Stimulated activated CD4-positive, alpha-beta T cell treated with anti-CD3 and anti-CD28 coated beads, Interleukin-1b, Interleukin-23, amount 100 ng/mL, for 48 hours (primary cell): ENCODE results near the gene AVPR1B.

Source experiments
- DNase-seq: peaks from one replicate; pipeline ENCODE4 v3.0.0-alpha.2; 2020

The AVPR1B gene

DNA sequence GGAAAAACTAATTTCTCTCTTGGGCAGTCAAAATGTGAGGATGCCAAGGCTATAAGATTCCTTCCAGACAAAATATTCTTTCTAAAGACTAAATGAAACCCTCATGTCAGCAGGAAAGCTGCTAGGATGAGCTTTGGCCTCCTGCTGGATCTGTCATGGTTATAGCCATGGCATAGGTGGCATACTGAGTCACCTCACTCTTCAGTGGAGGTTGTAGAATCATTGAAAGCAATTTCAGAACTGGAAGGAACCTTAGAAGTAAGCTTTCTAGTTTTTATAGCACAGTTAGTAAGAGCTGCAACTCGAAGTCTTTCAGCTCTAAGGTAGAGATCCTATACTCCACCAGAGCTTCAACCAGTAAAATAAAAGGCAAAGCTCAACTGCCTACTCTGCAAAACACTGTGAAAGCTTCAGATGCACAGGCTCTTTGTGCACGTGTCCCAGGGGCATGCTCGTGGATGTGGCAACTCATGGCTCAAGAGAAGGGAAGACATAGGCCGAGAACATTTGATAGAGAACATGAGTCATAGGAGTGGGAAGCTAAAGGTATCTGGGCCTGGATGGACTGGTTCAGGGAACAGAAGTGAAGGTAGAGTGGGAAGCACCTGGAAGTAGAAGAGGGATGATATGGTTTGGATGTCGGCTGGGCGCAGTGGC lies 5.8 kb downstream of the AVPR1B start:
- no peak for DNase-seq

DNA sequence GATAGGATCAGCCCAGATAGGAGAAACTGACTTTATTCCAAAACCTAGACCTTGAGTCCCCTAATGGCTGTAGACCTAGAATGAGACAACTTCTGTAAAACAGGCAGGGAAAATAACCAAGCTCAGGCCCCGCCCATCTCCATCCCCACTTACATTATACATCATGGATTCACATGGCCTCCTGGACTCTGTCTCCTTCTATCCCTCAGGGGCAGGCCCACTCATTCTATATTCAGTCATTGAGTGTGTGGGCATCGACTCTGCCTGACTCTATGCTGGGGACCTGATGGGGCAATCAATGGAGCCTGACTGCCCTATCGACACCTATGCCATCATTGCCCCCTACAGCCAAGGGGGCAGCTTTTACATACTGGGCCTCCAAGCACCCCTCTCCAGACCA lies 6.4 kb downstream of the AVPR1B start:
- no peak for DNase-seq

GRCh38 chr1:206110161-206110560 lies 7.0 kb downstream of the AVPR1B start:
- no peak for DNase-seq

DNA sequence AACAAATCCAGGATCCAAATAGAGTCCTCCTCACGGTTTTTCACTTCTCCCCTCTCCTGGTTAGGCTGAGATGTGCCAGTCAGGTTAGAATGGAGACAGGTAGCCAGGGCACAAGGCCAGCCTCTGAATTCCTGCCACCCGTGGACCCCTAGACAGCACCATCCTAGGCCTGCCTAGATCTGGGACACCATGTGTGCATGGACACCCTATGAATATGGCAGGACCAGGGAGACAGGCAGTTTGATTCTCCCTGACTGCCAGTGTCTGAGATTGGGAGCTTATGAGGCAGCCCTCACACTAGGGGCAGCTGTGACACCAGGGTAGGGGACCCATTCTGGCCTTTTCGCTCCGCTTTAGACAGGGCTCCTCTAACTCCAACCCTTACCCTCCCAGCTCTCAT lies 7.5 kb downstream of the AVPR1B start:
- no peak for DNase-seq

DNA sequence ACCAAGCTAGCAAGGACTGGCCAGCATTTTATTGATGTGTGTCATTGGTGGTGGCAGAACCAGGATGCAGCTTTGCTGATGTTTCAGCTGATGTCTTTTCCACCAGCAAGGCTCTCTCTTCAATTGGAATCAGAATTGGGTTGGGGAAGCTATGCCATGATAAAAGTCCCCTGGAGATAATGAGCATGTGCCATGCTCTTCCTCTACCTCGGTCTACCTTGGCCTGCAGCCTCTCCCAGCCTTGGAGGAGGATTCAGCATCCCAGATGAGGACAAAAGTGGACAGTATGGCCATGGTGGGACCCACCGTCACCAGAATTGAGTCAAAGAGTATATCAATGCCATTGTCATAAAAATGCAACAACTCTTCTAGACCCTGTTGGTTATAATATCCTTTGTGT lies 8.6 kb downstream of the AVPR1B start:
- no peak for DNase-seq

DNA sequence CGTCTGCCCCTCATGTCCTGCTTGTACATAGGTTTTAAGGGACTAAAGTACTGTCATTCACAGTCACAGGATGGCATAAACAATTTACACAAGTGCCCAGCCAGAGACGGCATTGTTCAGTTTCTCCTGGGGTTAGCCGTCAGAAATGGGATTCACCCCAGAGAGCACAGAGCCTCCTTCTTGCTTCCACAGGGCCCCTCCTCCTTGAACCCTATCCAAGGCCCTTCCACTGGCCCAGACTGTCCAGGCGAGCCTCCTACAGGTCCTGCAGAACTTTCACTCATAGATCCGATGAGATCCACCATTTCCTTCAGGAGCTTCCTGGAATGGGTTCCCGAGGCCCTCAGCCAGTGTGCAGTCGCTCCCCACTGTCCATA lies 10.0 kb downstream of the AVPR1B start:
- no peak for DNase-seq

DNA sequence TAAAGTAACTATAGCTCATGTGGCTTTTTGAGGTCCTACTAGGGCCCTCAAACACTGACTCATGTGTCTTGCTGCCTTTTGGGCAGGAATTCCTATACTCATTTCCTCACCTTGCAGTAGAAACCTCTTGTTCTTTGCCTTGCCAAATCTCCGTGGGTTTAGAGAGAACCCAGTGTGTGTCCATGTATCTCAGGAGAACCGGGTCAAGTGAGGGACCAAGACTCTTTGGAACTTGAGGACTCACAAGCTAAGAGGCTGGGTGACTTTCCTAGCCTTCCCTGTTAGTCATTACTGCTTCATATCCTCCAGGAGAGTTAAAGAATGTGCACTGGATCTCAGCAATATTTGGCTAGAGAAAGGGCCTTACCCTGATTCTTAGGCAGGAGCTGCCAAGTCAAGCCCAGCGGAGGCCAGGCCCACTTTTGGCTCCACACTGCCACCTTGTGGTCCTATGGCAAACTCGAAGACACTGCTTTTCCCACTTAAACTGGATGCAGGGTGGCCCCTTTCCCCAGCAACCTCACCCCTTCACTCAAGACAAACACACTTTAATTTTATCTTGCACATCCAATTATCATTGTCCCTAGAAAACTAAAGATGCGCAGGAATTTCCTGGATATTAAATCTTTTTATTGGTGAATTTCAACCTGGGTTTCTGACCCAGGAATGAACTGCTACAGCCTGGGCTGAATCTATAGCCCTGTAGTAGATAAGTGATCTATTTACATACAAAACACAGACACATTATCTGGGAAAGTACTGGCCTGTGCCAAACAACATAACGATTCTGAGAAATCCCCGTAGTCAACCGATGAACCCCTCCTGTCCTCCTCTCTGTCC lies 10.6 kb downstream of the AVPR1B start:
- peak; percentile 76 for DNase-seq

GRCh38 chr1:206105464-206105995 lies 11.7 kb downstream of the AVPR1B start:
- no peak for DNase-seq

DNA sequence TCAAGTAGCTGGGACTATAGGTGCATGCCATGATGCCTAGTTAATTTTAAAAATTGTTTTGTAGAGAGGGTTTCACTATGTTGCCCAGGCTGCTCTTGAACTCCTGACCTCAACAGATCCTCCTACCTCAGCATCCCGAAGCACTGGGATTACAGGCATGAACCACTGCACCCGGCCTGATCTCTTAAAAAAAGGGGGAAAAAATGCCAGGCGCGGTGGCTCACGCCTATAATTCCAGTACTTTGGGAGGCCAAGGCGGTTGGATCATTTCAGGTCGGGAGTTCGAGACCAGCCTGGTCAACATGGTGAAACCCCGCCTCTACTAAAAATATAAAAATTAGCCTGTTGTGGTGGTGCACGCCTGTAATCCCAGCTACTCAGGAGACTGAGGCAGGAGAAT lies 13.2 kb downstream of the AVPR1B start:
- DNase-seq, result no peak

DNA sequence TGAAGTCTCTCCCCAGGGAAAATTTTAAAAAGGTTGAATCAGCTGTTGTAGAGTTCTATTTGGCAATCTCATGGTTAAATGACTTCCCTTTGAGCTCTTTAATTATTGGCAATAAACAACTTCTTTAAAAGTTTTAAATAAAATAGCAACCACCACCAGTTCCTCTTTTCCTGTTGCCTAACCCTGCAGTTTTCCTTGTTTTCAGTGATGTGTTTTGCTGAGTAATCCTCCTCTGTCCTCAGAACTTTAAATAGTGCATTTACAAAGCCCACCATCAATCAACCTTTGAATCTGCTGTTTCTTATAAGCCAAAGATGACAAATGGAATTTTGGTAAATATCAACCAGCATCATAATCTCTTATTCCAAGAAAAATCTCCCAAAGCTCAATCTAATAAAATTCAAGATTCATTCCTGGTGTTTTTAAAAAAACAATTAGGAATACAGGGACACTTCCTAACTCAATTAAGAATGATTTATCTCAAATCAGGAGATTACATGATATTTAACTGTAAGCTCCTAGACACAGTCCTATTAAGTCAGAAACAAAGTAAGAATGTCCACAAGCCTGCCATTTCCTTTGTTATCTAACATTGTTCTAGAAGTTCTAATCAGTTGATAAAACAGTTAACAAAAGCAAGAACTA lies 14.8 kb downstream of the AVPR1B start:
- no peak for DNase-seq

GRCh38 chr1:206101351-206102045 lies 15.7 kb downstream of the AVPR1B start:
- no peak for DNase-seq

GRCh38 chr1:206100226-206100815 lies 16.9 kb downstream of the AVPR1B start:
- DNase-seq, result no peak

- no peak for DNase-seq
Measured at GRCh38 chr1:206098242-206098919, 18.8 kb downstream of the AVPR1B start.

- DNase-seq, result no peak
Measured at GRCh38 chr1:206097381-206097780, 19.8 kb downstream of the AVPR1B start.

DNA sequence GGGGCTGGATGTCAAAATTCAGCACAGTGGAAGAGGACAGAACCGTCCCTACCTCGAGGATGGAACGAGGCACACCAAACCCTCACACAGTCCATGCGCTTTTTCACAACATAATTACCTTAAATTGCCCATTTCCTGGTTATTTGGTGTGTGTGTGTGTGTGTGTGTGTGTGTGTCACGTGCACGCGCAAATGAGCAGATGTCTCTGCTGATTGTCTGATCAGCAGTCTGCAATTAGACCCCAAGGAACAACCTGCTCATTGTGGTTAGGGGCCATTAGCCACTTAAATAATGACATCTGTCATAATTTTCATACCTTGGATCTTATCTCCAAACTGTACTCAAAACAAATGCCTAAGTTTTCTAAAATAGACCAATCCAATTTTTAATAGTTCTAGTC lies 23.2 kb downstream of the AVPR1B start:
- no peak for DNase-seq

DNA sequence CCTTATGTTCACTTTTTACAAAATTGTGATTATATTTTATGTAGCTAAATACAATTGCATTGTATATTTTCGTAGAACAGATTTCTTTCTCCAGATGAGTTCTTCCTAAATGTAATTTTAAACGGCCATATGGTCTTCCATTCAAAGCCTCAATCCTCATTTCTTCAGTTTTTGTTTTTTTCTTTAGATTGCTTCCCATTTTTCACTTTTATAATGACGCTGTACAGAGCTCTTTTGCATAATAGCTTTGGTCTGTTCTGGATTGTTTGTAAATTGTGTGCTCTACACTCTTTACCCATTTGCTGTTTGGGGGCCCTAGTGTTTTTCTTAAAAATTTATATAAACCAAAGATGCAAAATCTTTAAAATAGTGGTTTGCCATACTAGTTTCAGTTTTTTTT lies 27.8 kb downstream of the AVPR1B start:
- DNase-seq, result no peak

DNA sequence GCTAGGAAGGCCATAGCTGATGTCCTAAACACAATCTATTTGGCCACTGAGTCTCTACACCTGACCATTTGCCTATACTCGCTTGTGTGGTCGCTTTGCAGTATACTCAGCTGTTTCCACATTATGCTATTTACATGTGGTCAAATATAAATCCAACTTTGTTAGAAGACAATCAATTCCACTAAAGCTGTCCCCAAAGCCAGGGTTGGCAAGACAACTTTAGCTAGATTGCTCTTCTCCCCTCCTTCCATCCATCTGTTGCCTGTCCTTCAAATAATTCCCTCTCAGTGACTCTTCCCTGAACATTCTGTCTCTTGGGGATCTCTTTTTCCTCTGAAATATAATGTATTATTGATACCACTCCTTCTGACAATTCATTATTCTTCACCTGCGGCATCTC lies 30.1 kb downstream of the AVPR1B start:
- no peak for DNase-seq

DNA sequence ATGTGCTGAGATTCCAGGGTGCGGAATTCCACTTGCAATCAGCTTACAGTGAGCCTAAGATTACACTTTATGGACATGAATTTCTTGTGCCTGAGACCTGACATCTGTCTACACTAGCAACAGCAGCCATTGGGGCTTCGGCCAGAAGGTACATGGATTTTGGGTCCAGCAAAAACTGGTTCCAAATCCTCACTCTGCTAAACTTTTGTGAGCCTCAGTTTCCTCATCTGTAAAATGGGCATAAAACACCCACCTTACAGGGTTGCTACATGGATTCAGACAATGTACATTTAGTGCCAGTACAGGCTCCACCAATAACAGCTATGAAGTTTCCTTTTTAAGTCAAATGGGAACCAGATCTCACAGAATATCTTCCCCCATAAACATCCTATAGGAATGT lies 33.4 kb downstream of the AVPR1B start:
- DNase-seq, result no peak

DNA sequence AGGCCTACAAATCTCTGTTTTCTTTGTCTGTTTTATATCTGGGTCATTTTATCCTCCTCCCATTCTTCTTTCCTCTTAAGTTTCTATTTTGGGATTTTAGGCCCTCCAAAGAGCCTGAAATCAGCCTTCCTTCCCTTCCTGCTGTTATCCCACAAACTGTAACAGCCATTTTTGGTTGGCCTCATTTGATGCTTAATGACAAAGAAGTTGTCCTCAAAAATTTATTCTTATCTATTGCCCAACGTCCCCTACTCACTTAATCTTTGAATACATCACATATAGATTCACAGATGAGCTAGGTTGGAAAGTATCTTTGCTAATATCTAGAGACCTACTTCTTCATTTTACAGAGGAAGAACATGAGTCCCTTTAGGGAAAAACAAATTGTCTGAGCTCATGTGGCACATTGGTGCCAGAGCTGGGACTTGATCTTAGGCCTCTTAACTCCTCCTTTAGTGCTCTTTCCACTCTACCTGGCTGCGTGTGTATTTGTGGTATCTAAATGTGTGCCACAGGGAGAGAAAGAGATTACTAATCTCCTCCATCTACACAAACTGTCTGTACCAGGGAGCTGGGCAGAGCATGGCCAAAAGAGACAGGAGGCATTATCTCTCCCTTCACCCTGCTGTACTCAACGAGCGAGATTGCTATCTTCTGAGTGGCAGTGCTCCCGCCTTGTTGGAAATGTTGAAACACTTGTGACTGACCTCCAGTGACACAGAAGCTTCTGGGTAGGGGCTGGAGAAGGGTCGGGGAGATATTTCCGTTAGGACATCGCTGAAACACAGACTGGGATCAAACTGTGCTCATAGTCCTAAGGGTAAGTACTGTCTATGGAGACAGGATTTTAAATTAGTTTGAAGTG lies 34.1 kb downstream of the AVPR1B start:
- DNase-seq, result no peak

GRCh38 chr1:206081856-206082255 lies 35.3 kb downstream of the AVPR1B start:
- no peak for DNase-seq
